T-helper 17 cell (primary cell): ENCODE data around the gene ANO1. TPM values are rescaled to one million over a fixed set of nuclear protein-coding genes. Genes with fewer than 3 reads are reported as not detected.
"Not testable (repeated sequence)": the region's sequence is repeated elsewhere in the genome, so short reads cannot be mapped to it uniquely, and the experiment has no call there.

ENCODE experiments used
- ATAC-seq: fragments of 150-1000 bp; cut with Tn5 transposase; 2 replicates; pipeline ENCODE4 v1.10.0; 2021; ENCODE audit warnings: mild to moderate bottlenecking, moderate library complexity
- DNase-seq, 3 donors: peaks; one replicate each; pipeline versions ENCODE4 v3.0.0 to v3.0.0-alpha.2; 2020 to 2021
- H3K9me3 ChIP-seq: one replicate; pipeline ENCODE4 v1.7.0; 2013; ENCODE audit warnings: low read length, mild to moderate bottlenecking; ENCODE audit not compliant: control insufficient read depth, poor library complexity, severe bottlenecking
- H3K27ac Mint-ChIP-seq: one replicate; pipeline ENCODE4 v1.8.0; 2022; ENCODE audit warnings: mild to moderate bottlenecking, moderate library complexity, mixed read lengths
- H3K27me3 Mint-ChIP-seq: one replicate; pipeline ENCODE4 v1.8.0; 2022; ENCODE audit warnings: mixed read lengths
- H3K36me3 Mint-ChIP-seq: one replicate; pipeline ENCODE4 v1.8.0; 2022; ENCODE audit warnings: low read depth, mixed read lengths
- H3K4me1 Mint-ChIP-seq: one replicate; pipeline ENCODE4 v1.8.0; 2022; ENCODE audit warnings: mild to moderate bottlenecking, mixed read lengths
- H3K4me3 Mint-ChIP-seq: one replicate; pipeline ENCODE4 v1.8.0; 2022; ENCODE audit warnings: mild to moderate bottlenecking, moderate library complexity, mixed read lengths
- total RNA-seq, 4 donors: library from RNA in 2 of 4; stranded (reverse) in 2 of 4; gene quantifications; one replicate each; pipeline ENCODE4 v1.2.3 and lab custom pipeline; 2022 to 2026

Gene ANO1
- total RNA-seq, 2 donors from 2014 or later, result 0.34 TPM; not detected in 1

GRCh38 chr11:70186936-70187335, 108.8 kb downstream of the ANO1 start:
- DNase-seq (no peak), ATAC-seq (no peak)
- peaks cover 21% of the 10 kb centered on the region for H3K27me3 Mint-ChIP-seq
- no peak overlapping the region for H3K27ac Mint-ChIP-seq
- no peak overlapping the region for H3K4me3 Mint-ChIP-seq
- no peaks in the 10 kb centered on the region for H3K9me3 ChIP-seq
- H3K36me3 Mint-ChIP-seq, result no peaks in the 10 kb centered on the region
- H3K4me1 Mint-ChIP-seq, result peaks cover 5% of the 10 kb centered on the region

GRCh38 chr11:70187771-70188170, 109.7 kb downstream of the ANO1 start:
- no peak for DNase-seq
- no peaks in the 10 kb centered on the region for H3K36me3 Mint-ChIP-seq
- no peak overlapping the region for H3K4me3 Mint-ChIP-seq
- H3K4me1 Mint-ChIP-seq, result peaks cover 5% of the 10 kb centered on the region
- no peak overlapping the region for H3K27ac Mint-ChIP-seq
- peaks cover 19% of the 10 kb centered on the region for H3K27me3 Mint-ChIP-seq
- no peak for ATAC-seq
- no peaks in the 10 kb centered on the region for H3K9me3 ChIP-seq

GRCh38 chr11:70189622-70190021, 111.5 kb downstream of the ANO1 start:
- no peaks in the 10 kb centered on the region for H3K36me3 Mint-ChIP-seq
- no peak for DNase-seq

GRCh38 chr11:70191495-70192140, 113.5 kb downstream of the ANO1 start:
- ATAC-seq, result peak; percentile 67
- DNase-seq, result peak in 2 of 3 donors; percentile 18 to 25
- no peak overlapping the region for H3K27ac Mint-ChIP-seq

More at GRCh38 chr11:70189622-70190021, 111.5 kb downstream of the ANO1 start:
- Mint-ChIP-seq H3K27ac (no peak overlapping the region), H3K4me1 (peaks cover 5% of the 10 kb centered on the region), H3K4me3 (no peak overlapping the region), H3K27me3 (peaks cover 14% of the 10 kb centered on the region)
- no peak for ATAC-seq
- H3K9me3 ChIP-seq, result no peaks in the 10 kb centered on the region

GRCh38 chr11:70192666-70193410, 114.7 kb downstream of the ANO1 start:
- H3K4me3 Mint-ChIP-seq, result no peak overlapping the region
- H3K9me3 ChIP-seq, result no peaks in the 10 kb centered on the region
- H3K4me1 Mint-ChIP-seq, result peaks cover 8% of the 10 kb centered on the region
- H3K36me3 Mint-ChIP-seq, result no peaks in the 10 kb centered on the region
- DNase-seq (no peak), ATAC-seq (no peak)
- H3K27ac Mint-ChIP-seq, result no peak overlapping the region
- peaks cover 20% of the 10 kb centered on the region for H3K27me3 Mint-ChIP-seq

More at GRCh38 chr11:70191495-70192140, 113.5 kb downstream of the ANO1 start:
- Mint-ChIP-seq H3K36me3 (no peaks in the 10 kb centered on the region), H3K4me3 (no peak overlapping the region), H3K4me1 (peaks cover 8% of the 10 kb centered on the region), H3K27me3 (peaks cover 20% of the 10 kb centered on the region)
- H3K9me3 ChIP-seq, result no peaks in the 10 kb centered on the region

- H3K36me3 Mint-ChIP-seq, result no peaks in the 10 kb centered on the region
- peaks cover 20% of the 10 kb centered on the region for H3K27me3 Mint-ChIP-seq
These were observed 115.5 kb downstream of the ANO1 start for GRCh38 chr11:70193411-70194292.

GRCh38 chr11:70194792-70195791, 117.0 kb downstream of the ANO1 start:
- H3K4me3 Mint-ChIP-seq, result no peak overlapping the region
- DNase-seq (no peak), ATAC-seq (no peak)
- no peaks in the 10 kb centered on the region for H3K36me3 Mint-ChIP-seq
- no peaks in the 10 kb centered on the region for H3K9me3 ChIP-seq
- H3K27ac Mint-ChIP-seq, result no peak overlapping the region
- H3K4me1 Mint-ChIP-seq, result peaks cover 8% of the 10 kb centered on the region
- peaks cover 23% of the 10 kb centered on the region for H3K27me3 Mint-ChIP-seq

More at GRCh38 chr11:70193411-70194292, 115.5 kb downstream of the ANO1 start:
- H3K9me3 ChIP-seq, result no peaks in the 10 kb centered on the region
- Mint-ChIP-seq H3K4me3 (no peak overlapping the region), H3K4me1 (peaks cover 8% of the 10 kb centered on the region), H3K27ac (no peak overlapping the region)
- no peak for DNase-seq
- ATAC-seq, result no peak

GRCh38 chr11:70200212-70200844, 122.2 kb downstream of the ANO1 start:
- Mint-ChIP-seq H3K27me3 (peaks cover 10% of the 10 kb centered on the region), H3K4me3 (no peak overlapping the region), H3K4me1 (peaks cover 14% of the 10 kb centered on the region), H3K36me3 (no peaks in the 10 kb centered on the region), H3K27ac (no peak overlapping the region)
- DNase-seq (no peak), ATAC-seq (no peak)
- no peaks in the 10 kb centered on the region for H3K9me3 ChIP-seq

- Mint-ChIP-seq H3K4me3 (peak overlapping the region; percentile 21), H3K4me1 (peaks cover 21% of the 10 kb centered on the region), H3K27ac (peak overlapping the region; percentile 78)
- H3K36me3 Mint-ChIP-seq, ATAC-seq, H3K27me3 Mint-ChIP-seq, H3K9me3 ChIP-seq, DNase-seq: not testable (repeated sequence)
These were observed 122.9 kb downstream of the ANO1 start for GRCh38 chr11:70201047-70201446.

- no peak for ATAC-seq
- peak overlapping the region; percentile 94 for H3K4me3 Mint-ChIP-seq
- no peak for DNase-seq
These were observed 124.1 kb downstream of the ANO1 start for GRCh38 chr11:70201882-70202861.

More at GRCh38 chr11:70201882-70202861, 124.1 kb downstream of the ANO1 start:
- H3K4me1 Mint-ChIP-seq, result peaks cover 22% of the 10 kb centered on the region
- peaks cover 4% of the 10 kb centered on the region for H3K27me3 Mint-ChIP-seq
- peak overlapping the region; percentile 95 for H3K27ac Mint-ChIP-seq
- H3K36me3 Mint-ChIP-seq, result no peaks in the 10 kb centered on the region
- H3K9me3 ChIP-seq, result no peaks in the 10 kb centered on the region
